NOMO-1 treated with dmso at 0.1 percent for 144 hours (cell line): Measurements from ENCODE around the gene CPT1A.
"Not testable (repeated sequence)": the region's sequence is repeated elsewhere in the genome, so short reads cannot be mapped to it uniquely, and the experiment has no call there.

ENCODE experiments used
- DNase-seq: peaks from one replicate; lab custom pipeline; 2025; ENCODE audit not compliant: unreplicated experiment; lab: John Stamatoyannopoulos, UW

CPT1A gene

GRCh38 chr11:68841718-68842426 is at the start of gene CPT1A:
Gene CPT1A, minus strand, starts transcription at chr11:68841916. Its CDS starts 26,442 bp downstream, at chr11:68815474.
- DNase-seq: peak; percentile 49

- no peak for DNase-seq
Measured at GRCh38 chr11:68890490-68891231, 48.9 kb upstream of the CPT1A start.

GRCh38 chr11:68889948-68890446 is 48.3 kb upstream of the CPT1A start:
- DNase-seq: no peak

- DNase-seq: not testable (repeated sequence)
Measured at GRCh38 chr11:68884827-68885226, 43.1 kb upstream of the CPT1A start.

GRCh38 chr11:68882391-68882790 is 40.7 kb upstream of the CPT1A start:
- no peak for DNase-seq

GRCh38 chr11:68881320-68881719 is 39.6 kb upstream of the CPT1A start:
- no peak for DNase-seq

GRCh38 chr11:68880851-68881250 is 39.1 kb upstream of the CPT1A start:
- no peak for DNase-seq

- DNase-seq: no peak
Measured at GRCh38 chr11:68878022-68878421, 36.3 kb upstream of the CPT1A start.

- DNase-seq: no peak
Measured at GRCh38 chr11:68872216-68873003, 30.7 kb upstream of the CPT1A start.

GRCh38 chr11:68870470-68870869 is 28.8 kb upstream of the CPT1A start:
- DNase-seq: no peak

- no peak for DNase-seq
Measured at GRCh38 chr11:68868221-68868835, 26.6 kb upstream of the CPT1A start.

GRCh38 chr11:68867066-68867465 is 25.4 kb upstream of the CPT1A start:
- no peak for DNase-seq

GRCh38 chr11:68865241-68865640 is 23.5 kb upstream of the CPT1A start:
- no peak for DNase-seq

GRCh38 chr11:68863553-68864265 is 22.0 kb upstream of the CPT1A start:
- DNase-seq: no peak

GRCh38 chr11:68862421-68862820 is 20.7 kb upstream of the CPT1A start:
- no peak for DNase-seq

GRCh38 chr11:68859123-68859522 is 17.4 kb upstream of the CPT1A start:
- DNase-seq: no peak

- DNase-seq: no peak
Measured at GRCh38 chr11:68857037-68857586, 15.4 kb upstream of the CPT1A start.

GRCh38 chr11:68856425-68857030 is 14.8 kb upstream of the CPT1A start:
- DNase-seq: not testable (repeated sequence)

- peak; percentile 47 for DNase-seq
Measured at GRCh38 chr11:68855205-68855981, 13.7 kb upstream of the CPT1A start.
